Limb (tissue), 2 donors: Measurements from ENCODE around the gene RAB36.
"Not testable (repeated sequence)": the region's sequence is repeated elsewhere in the genome, so short reads cannot be mapped to it uniquely, and the experiment has no call there.

Experiments
- DNase-seq, 2 donors: peaks; one replicate each; pipeline ENCODE4 v3.0.0-alpha.2; 2016; ENCODE audit errors: extremely low spot score in 2 of 2

Gene RAB36

GRCh38 chr22:23121000-23121421 is 24.3 kb upstream of the RAB36 start:
- no peak for DNase-seq

GRCh38 chr22:23121424-23121823 is 23.9 kb upstream of the RAB36 start:
- DNase-seq = no peak

GRCh38 chr22:23122216-23122957 is 22.9 kb upstream of the RAB36 start:
- no peak for DNase-seq

GRCh38 chr22:23122992-23123803 is 22.1 kb upstream of the RAB36 start:
- no peak for DNase-seq

- no peak for DNase-seq
Measured at GRCh38 chr22:23123804-23124254, 21.4 kb upstream of the RAB36 start.

GRCh38 chr22:23124611-23125511 is 20.4 kb upstream of the RAB36 start:
- DNase-seq = no peak

GRCh38 chr22:23125512-23126103 is 19.7 kb upstream of the RAB36 start:
- no peak for DNase-seq

- no peak for DNase-seq
Measured at GRCh38 chr22:23126165-23127054, 18.9 kb upstream of the RAB36 start.

GRCh38 chr22:23127055-23127756 is 18.1 kb upstream of the RAB36 start:
- no peak for DNase-seq

GRCh38 chr22:23127788-23128187 is 17.5 kb upstream of the RAB36 start:
- no peak for DNase-seq

- DNase-seq = peak; percentile 64 to 83
Measured at GRCh38 chr22:23128269-23129108, 16.8 kb upstream of the RAB36 start.

- no peak for DNase-seq
Measured at GRCh38 chr22:23129149-23129548, 16.1 kb upstream of the RAB36 start.

- no peak for DNase-seq
Measured at GRCh38 chr22:23130697-23131096, 14.6 kb upstream of the RAB36 start.

GRCh38 chr22:23131931-23132330 is 13.3 kb upstream of the RAB36 start:
- DNase-seq = no peak

GRCh38 chr22:23132376-23133091 is 12.7 kb upstream of the RAB36 start:
- no peak for DNase-seq

GRCh38 chr22:23133922-23134321 is 11.4 kb upstream of the RAB36 start:
- DNase-seq = no peak

- DNase-seq = not testable (repeated sequence)
Measured at GRCh38 chr22:23136991-23137390, 8.3 kb upstream of the RAB36 start.

GRCh38 chr22:23137468-23137867 is 7.8 kb upstream of the RAB36 start:
- no peak for DNase-seq
